H9 (cell line): ENCODE data around the gene TYK2. TPM values are rescaled to one million over a fixed set of nuclear protein-coding genes. Genes with fewer than 3 reads are reported as not detected.

Source experiments
- DNase-seq: peaks from one replicate; pipeline ENCODE4 v3.0.0-alpha.2; 2017
- H2AFZ ChIP-seq: one replicate; pipeline ENCODE4 v1.6.1; 2013; ENCODE audit warnings: mild to moderate bottlenecking, low read length, control low read depth, moderate library complexity
- H2AK5ac ChIP-seq: 2 replicates; pipeline ENCODE4 v1.6.1; 2013; ENCODE audit warnings: low read length, control low read depth, mixed read lengths; ENCODE audit not compliant: insufficient read length
- H2BK120ac ChIP-seq: one replicate; pipeline ENCODE4 v1.6.1; 2013; ENCODE audit warnings: low read depth, mild to moderate bottlenecking, low read length, control low read depth, inconsistent platforms; ENCODE audit not compliant: poor library complexity, severe bottlenecking
- H2BK12ac ChIP-seq: 2 replicates; pipeline ENCODE4 v1.6.1; 2013; ENCODE audit warnings: low read length, control low read depth, mixed read lengths, low read depth; ENCODE audit not compliant: insufficient read length
- H2BK15ac ChIP-seq: 2 replicates; pipeline ENCODE4 v1.6.1; 2013; ENCODE audit warnings: low read depth, low read length, control low read depth
- H2BK20ac ChIP-seq: one replicate; pipeline ENCODE4 v1.6.1; 2013; ENCODE audit warnings: low read depth, mild to moderate bottlenecking, low read length, control low read depth, inconsistent platforms; ENCODE audit not compliant: poor library complexity, severe bottlenecking
- H2BK5ac ChIP-seq: 2 replicates; pipeline ENCODE4 v1.6.1; 2013; ENCODE audit warnings: low read length, control low read depth, mixed read lengths; ENCODE audit not compliant: insufficient read length
- H3K14ac ChIP-seq: 2 replicates; pipeline ENCODE4 v1.6.1; 2013; ENCODE audit warnings: low read length, control low read depth; ENCODE audit not compliant: insufficient read depth
- H3K18ac ChIP-seq: 2 replicates; pipeline ENCODE4 v1.6.1; 2013; ENCODE audit warnings: low read depth, mild to moderate bottlenecking, mixed read lengths, low read length, control low read depth; ENCODE audit not compliant: insufficient read length
- H3K23ac ChIP-seq: 2 replicates; pipeline ENCODE4 v1.6.1; 2013; ENCODE audit warnings: low read length, control low read depth, mixed read lengths, low read depth; ENCODE audit not compliant: insufficient read length
- H3K23me2 ChIP-seq: 2 replicates; pipeline ENCODE4 v1.6.1; 2013; ENCODE audit warnings: low read depth, mild to moderate bottlenecking, mixed read lengths, low read length, control low read depth; ENCODE audit not compliant: insufficient read length, poor library complexity, severe bottlenecking
- H3K27ac ChIP-seq: 2 replicates; pipeline ENCODE4 v1.5.1; 2013; ENCODE audit warnings: low read length, control low read depth, mixed read lengths, low read depth; ENCODE audit not compliant: insufficient read length
- H3K27me3 ChIP-seq: 2 replicates; pipeline ENCODE4 v1.6.1; 2013; ENCODE audit warnings: low read length, control low read depth, inconsistent platforms; ENCODE audit not compliant: insufficient read depth
- H3K4ac ChIP-seq: 2 replicates; pipeline ENCODE4 v1.6.1; 2013; ENCODE audit warnings: low read depth, mild to moderate bottlenecking, control low read depth, inconsistent platforms, low read length, moderate library complexity
- H3K4me1 ChIP-seq: 2 replicates; pipeline ENCODE4 v1.6.1; 2013; ENCODE audit warnings: low read length, control low read depth, inconsistent platforms; ENCODE audit not compliant: insufficient read depth
- H3K4me2 ChIP-seq: 2 replicates; pipeline ENCODE4 v1.6.1; 2013; ENCODE audit warnings: low read length, control low read depth, mixed read lengths; ENCODE audit not compliant: insufficient read length, insufficient read depth
- H3K56ac ChIP-seq: 2 replicates; pipeline ENCODE4 v1.6.1; 2013; ENCODE audit warnings: low read depth, mild to moderate bottlenecking, mixed read lengths, low read length, control low read depth; ENCODE audit not compliant: insufficient read length
- H3K79me1 ChIP-seq: 2 replicates; pipeline ENCODE4 v1.6.1; 2013; ENCODE audit warnings: low read depth, mild to moderate bottlenecking, moderate library complexity, low read length, control low read depth, inconsistent platforms; ENCODE audit not compliant: insufficient read depth, poor library complexity, severe bottlenecking
- H3K79me2 ChIP-seq: 2 replicates; pipeline ENCODE4 v1.6.1; 2013; ENCODE audit warnings: low read length, control low read depth, inconsistent platforms; ENCODE audit not compliant: insufficient read depth
- H3K9ac ChIP-seq: 2 replicates; pipeline ENCODE4 v1.6.1; 2013; ENCODE audit warnings: low read length, control low read depth, mixed read lengths; ENCODE audit not compliant: insufficient read length; ENCODE audit errors: extremely low read depth
- H3K9me3 ChIP-seq: one replicate; pipeline ENCODE4 v1.6.1; 2013; ENCODE audit warnings: low read depth, low read length, inconsistent platforms; ENCODE audit not compliant: control insufficient read depth
- H3T11ph ChIP-seq: one replicate; pipeline ENCODE4 v1.6.1; 2013; ENCODE audit warnings: mild to moderate bottlenecking, low read length, control low read depth, inconsistent platforms
- H4K20me1 ChIP-seq: one replicate; pipeline ENCODE4 v1.6.1; 2013; ENCODE audit not compliant: control insufficient read depth, insufficient read length, insufficient read depth
- H4K5ac ChIP-seq: 2 replicates; pipeline ENCODE4 v1.6.1; 2013; ENCODE audit warnings: low read depth, mild to moderate bottlenecking, mixed read lengths, low read length, control low read depth; ENCODE audit not compliant: insufficient read length
- H4K8ac ChIP-seq: replicated peaks from 2 replicates; pipeline ENCODE4 v1.6.1; 2013; ENCODE audit warnings: low read length, control low read depth, mixed read lengths, low read depth; ENCODE audit not compliant: insufficient read length
- H4K91ac ChIP-seq: 2 replicates; pipeline ENCODE4 v1.6.1; 2013; ENCODE audit warnings: low read depth, mild to moderate bottlenecking, moderate library complexity, mixed read lengths, low read length, control low read depth; ENCODE audit not compliant: insufficient read length
- H3K27ac Mint-ChIP-seq, 3 experiments: 2 replicates in 2 of 3; 3 replicates in 1 of 3; pipeline ENCODE4 v1.8.0; 2020 to 2021; ENCODE audit warnings: mixed read lengths in 3 of 3, mild to moderate bottlenecking in 1 of 3, moderate library complexity in 1 of 3
- H3K27me3 Mint-ChIP-seq: 2 replicates; pipeline ENCODE4 v1.8.0; 2021; ENCODE audit warnings: low read depth, mild to moderate bottlenecking, moderate library complexity, mixed read lengths
- H3K36me3 Mint-ChIP-seq, 3 experiments: 2 replicates in 2 of 3; 3 replicates in 1 of 3; pipeline ENCODE4 v1.8.0; 2020 to 2021; ENCODE audit warnings: low read depth in 3 of 3, mixed read lengths in 3 of 3; ENCODE audit not compliant: insufficient read depth in 1 of 3
- H3K4me1 Mint-ChIP-seq, 2 experiments: 2 replicates each; pipeline ENCODE4 v1.8.0; 2020; ENCODE audit warnings: mixed read lengths in 2 of 2
- H3K4me3 Mint-ChIP-seq, 2 experiments: 2 replicates in 1 of 2; 3 replicates in 1 of 2; pipeline ENCODE4 v1.8.0; 2020 to 2021; ENCODE audit warnings: mild to moderate bottlenecking in 2 of 2, mixed read lengths in 2 of 2, moderate library complexity in 1 of 2
- H3K9me3 Mint-ChIP-seq, 2 experiments: 2 replicates in 1 of 2; 3 replicates in 1 of 2; pipeline ENCODE4 v1.8.0; 2020; ENCODE audit warnings: mild to moderate bottlenecking in 2 of 2, mixed read lengths in 2 of 2, moderate library complexity in 1 of 2
- CTCF ChIP-seq: fragments of 200-600 bp; sonication (generic); conservative IDR thresholded peaks from 3 replicates; pipeline ENCODE4 v1.8.0; 2021; ENCODE audit warnings: antibody characterized with exemption, mild to moderate bottlenecking
- WGBS: extraction: QIAGEN DNeasy Blood & Tissue Kit; methylation state at CpG from one replicate; pipeline ENCODE4 v1.1.7; 2013; ENCODE audit warnings: missing lambda C conversion rate, low lambda C conversion rate, mixed read lengths; ENCODE audit not compliant: insufficient read length; ENCODE audit errors: extremely low coverage; 5-methylcytosine and 5-hydroxymethylcytosine counted together
- total RNA-seq: library from RNA; stranded (reverse); gene quantifications from 2 replicates; pipeline ENCODE4 v1.2.1, GENCODE V29; 2021

Gene TYK2
- total RNA-seq, 1 experiment from 2014 or later: 61.4 TPM

- peaks cover 19 to 70% (median 57%) of the 10 kb centered on the region in 3 experiments; a peak in 6 of 7 replicates for H3K36me3 Mint-ChIP-seq
Observed at GRCh38 chr19:10328558-10329429, 51.6 kb downstream of the TYK2 start.

More at GRCh38 chr19:10328558-10329429, 51.6 kb downstream of the TYK2 start:
- Histone ChIP-seq H3T11ph (no peak overlapping the region), H2BK15ac (no peak overlapping the region), H2BK12ac (no peak overlapping the region), H3K27ac (no peak overlapping the region), H2BK120ac (no peak overlapping the region), H4K5ac (no peak overlapping the region), H3K56ac (no peak overlapping the region), H3K4me2 (no peak overlapping the region), H3K79me1 (peaks cover 4% of the 10 kb centered on the region), H3K4ac (no peak overlapping the region), H2AK5ac (no peak overlapping the region), H3K23me2 (peaks cover 10% of the 10 kb centered on the region), H3K18ac (no peak overlapping the region), H3K4me1 (no peaks in the 10 kb centered on the region), H3K9me3 (no peaks in the 10 kb centered on the region), H2AFZ (no peak overlapping the region), H3K23ac (no peak overlapping the region), H3K27me3 (no peaks in the 10 kb centered on the region), H4K20me1 (no peaks in the 10 kb centered on the region), H4K8ac (no peak overlapping the region), H3K14ac (no peak overlapping the region), H3K9ac (no peak overlapping the region), H2BK20ac (no peak overlapping the region), H4K91ac (no peak overlapping the region), H2BK5ac (no peak overlapping the region), H3K79me2 (peaks cover 8% of the 10 kb centered on the region; the same call in 1 of the 2 replicates)
- DNase-seq: no peak
- Mint-ChIP-seq H3K9me3 (no peaks in the 10 kb centered on the region; a peak in 1 of 5 replicates), H3K4me1 (peaks cover 7 to 10% of the 10 kb centered on the region in 2 experiments), H3K27ac (no peak overlapping the region), H3K4me3 (no peak overlapping the region), H3K27me3 (no peaks in the 10 kb centered on the region)
- no CpG with 5 or more reads among the region's 41 CpGs for WGBS
- TF ChIP-seq CTCF: no peak
